A204.1 (cell line): Measurements from ENCODE around the gene MRTFB.
"Not testable (repeated sequence)": the region's sequence is repeated elsewhere in the genome, so short reads cannot be mapped to it uniquely, and the experiment has no call there.

Experiments used
- FAIRE-seq: peaks from 2 replicates; lab custom pipeline; 2012; peaks lifted over from hg19 to GRCh38; lab: Jason Lieb, UNC

MRTFB gene

DNA sequence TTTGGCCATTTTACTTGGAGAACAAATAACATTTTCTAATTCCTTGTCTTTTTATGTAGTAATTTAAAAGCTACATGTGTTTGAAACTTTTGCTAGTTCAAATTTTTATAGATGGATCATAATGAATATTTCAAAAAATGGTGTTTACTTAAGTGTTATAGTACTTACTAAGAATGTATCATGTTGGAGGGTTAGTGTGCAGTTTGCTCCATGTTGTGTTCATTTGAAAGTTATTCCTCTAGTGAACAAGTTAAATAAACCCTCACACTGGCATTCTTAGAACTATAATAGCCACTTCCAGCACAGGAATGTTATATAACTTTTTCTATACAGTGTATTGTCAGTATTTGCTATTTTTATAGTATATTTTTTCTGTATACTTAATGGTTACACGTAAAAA is 62.8 kb downstream of the MRTFB start:
- no peak for FAIRE-seq

DNA sequence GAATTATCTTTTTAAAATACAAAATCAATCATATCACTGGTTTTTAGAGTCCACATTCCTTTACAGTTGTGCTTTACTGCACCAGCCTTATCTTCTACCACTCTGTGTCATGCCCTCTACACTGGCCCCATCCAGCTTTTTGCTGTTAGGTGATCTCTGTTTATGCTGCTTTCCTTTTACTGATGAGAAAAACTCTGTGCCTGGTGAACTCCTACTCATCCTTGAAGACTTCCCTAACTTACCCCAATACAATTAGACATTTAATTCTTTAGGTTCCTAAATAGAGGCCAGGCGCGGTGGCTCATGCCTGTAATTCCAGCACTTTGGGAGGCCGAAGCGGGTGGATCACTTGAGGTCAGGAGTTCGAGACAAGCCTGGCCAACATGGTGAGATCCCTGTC is 64.6 kb downstream of the MRTFB start:
- no peak for FAIRE-seq

DNA sequence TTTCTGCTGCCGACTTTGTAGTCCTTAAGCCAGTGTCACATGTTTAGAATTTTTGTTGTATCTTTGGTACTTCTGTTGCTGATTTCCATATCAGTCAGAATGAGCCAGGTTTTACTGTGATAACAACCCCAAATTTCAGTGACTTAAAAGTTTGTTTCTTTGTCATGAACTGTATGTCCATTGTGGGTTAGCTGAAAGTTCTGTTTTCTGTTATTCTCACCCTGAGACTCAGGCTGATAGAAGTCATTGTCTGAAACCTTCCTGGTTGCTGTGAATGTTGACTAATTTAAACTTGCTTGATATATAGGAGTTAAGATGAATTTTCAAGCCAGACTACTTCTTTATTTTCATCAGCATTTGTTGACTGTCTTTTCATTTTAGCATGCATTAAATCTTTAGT is 68.8 kb downstream of the MRTFB start:
- no peak for FAIRE-seq

DNA sequence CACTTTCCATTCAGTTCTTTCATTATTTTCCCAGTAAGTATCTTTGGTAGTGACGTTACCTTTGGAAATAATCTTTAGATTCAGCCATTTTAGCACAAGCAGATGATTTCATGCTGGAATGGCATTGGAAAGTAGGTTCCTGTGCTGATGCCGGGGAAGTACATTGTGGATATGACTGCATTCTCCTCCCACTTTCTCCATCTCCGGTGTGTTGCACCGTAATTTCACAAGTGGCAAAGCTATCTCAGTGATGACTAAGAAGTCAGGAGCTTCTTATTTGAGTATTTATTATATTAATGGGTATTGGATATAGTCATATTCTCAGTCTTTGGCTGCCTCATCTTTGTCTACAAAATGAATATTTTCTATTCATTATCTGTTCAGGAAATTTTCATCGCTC is 69.8 kb downstream of the MRTFB start:
- no peak for FAIRE-seq

DNA sequence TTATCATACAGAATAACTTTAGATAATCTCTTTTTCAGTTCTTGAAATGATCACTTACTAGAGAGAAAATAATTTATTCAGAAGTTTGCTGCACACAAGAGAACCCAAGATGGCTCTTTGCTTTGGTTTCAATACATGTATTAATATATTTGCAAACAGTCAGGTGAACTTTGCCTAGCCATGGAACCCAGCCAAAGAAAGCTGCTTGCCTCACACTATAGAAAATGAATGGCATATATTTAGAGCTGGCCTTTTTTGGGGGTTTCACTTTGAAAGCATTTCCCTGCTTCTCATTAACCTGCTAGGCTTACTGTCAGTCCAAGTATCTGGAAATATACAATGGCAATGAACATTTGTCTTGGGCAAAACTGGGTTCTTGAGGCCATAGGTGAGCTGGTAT is 75.3 kb downstream of the MRTFB start:
- FAIRE-seq: no peak

DNA sequence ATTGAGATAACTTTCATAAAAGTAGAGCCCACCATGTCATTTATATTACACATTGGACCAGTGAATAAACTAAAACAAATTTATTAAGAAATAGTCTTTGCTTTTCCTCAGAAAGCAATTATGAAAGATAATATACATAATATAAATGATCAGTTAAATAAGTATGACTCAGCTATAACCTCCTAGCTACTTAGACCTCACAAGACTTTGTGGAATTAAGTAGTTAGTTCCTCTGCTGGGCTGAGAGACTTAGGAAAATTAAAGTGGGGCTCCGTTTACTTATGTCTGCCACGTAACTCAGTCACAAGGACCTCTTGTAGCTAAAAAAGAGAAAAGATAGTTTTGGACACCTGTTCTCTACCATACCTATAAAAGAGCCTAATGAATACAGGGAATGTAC is 76.9 kb downstream of the MRTFB start:
- peak; percentile 3 for FAIRE-seq

DNA sequence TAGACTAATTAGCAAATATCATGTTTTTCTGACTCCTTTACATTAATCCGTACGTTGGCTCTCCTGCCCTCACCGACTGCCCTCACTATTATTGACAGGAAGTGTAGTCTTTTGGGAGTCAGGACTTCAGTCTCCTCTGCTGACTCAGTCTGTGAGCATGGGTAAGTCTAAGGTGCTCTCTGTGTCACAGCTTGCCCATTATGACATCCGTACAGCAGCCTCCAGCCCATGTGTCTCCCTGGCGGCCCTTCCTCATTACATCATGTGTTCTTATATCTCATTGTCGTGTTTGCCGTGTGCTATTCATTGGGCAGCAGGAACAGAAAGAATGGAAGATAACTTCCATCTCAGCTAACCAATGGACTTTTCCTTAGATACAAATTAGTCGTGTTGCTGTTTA is 77.5 kb downstream of the MRTFB start:
- FAIRE-seq: no peak

DNA sequence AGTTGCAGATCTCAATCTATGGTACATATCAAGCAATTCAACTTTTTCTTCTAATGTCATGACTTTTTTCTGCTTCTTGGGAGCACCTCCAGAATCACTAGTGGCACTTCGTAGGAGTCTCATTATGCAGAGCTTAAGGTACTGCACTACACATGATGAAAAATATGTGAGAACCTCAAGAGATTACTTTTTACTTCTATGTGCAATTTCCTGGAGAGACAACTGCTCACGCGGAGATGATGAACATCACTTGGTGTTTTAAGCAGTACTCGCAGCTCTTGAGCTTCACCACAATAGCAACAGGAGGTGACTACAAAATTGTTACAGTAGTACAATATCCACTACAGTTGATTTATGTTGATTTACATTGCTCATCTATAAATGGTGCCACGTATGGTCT is 79.7 kb downstream of the MRTFB start:
- FAIRE-seq: no peak

DNA sequence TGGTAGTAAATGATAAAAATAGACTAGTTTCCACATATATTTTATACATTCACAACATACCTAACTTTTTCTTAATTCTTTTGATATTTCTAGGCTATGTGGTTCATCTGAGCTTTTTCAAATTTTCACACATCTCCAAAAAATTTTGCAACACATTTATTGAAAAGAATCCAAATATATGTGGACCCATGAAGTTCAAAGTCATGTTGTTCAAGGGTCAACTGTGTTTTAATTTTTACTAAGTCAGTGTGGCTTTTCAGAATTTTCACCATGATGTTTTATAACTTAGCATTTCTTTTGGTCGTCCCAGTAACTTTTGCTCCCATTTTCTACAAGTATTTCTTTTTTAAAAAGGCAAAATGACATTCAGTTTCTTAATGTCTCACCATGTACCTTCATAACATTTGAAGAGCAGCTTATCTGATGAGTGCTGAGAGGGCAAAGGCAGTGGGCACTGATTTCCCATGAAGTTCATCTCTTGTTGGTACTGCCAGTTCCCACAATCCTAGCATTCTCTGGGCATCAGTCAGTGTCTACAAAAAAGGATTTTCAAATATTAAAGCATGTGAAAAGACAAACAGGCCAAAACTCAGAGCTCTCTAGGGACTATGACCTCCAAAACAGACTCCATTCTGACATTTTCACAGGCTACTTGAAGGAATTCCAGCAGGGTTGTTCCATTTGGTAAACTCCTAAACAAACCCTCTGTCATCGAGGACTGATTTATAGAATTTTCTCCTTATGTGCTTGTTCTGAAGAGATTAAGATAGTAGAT is 80.3 kb downstream of the MRTFB start:
- FAIRE-seq: no peak

DNA sequence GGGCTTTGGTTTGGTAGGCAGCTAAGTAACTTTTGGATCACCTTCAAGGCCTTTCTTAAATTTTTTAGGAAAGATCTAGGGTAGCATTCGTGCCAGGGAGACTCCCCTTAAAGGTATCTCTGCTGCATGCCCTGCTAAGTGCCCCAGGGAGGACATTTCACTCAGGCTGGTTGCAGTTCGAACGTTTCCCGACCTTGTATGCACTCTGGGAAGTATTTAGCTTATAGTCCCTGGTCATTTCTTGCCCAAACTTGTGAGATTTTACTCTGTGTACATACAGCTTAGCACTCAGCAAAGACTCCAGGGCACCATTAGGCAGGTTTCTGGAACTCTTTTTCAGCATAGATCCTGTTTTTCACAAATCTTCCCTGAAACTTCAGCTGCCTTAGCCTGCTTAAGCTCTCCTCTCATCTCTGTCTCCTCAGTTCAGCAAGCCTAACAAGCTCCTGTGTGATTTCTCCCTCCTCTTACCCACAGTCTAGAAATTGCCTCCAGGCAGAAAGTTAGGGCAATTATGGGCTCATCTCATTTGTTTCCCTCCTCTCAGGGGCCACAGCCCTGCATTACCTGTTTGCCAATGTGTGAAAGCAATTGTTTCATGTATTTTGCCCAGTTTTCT is 84.6 kb downstream of the MRTFB start:
- no peak for FAIRE-seq

DNA sequence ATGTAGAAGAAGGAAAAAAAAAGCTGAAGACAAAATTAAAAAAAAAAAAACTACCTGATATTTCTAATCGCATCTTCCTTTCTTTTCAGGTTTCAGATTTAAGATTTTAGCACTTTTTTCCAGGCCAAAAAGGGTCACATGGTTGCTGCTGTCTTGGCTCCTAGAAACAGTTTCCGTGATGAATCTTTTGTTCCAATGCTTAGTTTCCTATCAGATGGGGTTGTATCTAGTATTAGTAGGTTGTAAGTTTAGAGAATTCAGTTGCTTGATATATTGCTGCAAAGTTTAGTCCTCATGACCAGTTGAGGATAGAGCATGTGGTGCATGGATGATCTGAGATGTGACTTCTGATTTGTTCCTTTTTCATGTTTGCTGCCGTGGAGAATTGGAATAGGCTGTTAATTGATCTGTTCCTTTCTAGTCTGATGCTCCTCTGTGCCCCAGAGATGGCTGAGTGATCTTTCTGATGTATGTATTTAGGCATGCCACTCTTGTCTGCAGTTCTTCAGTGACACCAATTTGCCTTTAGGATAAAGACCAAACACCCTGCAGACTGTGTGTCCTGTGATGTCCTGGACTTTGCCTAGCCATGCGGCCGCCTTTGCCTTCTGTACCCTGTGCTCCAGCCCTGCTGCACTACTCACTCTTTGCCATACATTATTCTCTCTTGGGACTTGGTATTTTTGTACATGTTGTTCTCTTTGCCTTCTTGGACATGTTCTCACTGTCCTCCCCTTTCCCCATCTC is 94.0 kb downstream of the MRTFB start:
- FAIRE-seq: no peak

DNA sequence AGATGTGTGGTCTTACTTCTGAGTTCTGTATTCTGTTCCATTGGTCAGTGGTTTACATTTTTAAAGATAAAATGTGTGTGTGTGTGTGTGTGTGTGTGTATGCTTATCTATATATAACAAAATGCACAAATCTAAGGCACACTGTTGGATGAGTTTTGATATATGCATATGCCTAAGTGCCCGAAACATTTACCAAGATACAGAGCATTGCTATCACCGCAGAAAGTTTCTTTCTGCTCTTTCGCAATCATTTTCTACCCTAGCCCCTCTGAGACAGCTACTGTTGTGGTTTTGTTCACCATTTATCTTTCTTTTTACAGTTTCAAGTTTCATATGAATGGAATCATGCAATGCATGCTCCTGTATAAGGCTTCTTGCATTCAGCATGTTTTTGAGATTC is 97.0 kb downstream of the MRTFB start:
- no peak for FAIRE-seq

DNA sequence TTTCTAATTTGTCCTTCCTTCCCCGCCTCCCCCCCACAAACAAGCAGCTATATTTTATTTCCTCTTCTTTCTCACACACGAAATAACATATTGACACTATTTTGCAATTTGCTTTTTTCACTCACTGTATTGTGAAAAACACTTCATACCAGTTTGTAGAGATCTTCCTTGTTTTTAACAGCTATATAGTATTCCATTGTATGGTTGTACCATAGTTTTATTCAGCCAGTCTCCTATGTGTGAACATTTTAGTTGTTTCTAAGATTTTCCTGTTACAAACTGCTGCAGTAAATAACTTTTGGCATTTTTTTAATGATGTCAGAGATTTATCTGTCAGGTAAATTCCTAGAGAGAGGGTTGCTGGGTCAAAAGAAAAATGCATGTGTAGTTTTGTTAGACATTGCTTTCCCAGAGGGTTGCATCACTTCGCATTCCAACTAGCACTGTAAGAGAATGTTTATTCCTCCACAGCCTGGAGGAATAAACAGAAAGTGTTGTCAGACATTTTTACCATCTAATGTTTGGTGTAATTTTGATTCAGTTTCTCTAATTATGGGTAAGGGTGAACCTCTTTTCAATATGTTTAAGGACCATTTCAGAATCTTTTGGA is 101.2 kb downstream of the MRTFB start:
- no peak for FAIRE-seq

DNA sequence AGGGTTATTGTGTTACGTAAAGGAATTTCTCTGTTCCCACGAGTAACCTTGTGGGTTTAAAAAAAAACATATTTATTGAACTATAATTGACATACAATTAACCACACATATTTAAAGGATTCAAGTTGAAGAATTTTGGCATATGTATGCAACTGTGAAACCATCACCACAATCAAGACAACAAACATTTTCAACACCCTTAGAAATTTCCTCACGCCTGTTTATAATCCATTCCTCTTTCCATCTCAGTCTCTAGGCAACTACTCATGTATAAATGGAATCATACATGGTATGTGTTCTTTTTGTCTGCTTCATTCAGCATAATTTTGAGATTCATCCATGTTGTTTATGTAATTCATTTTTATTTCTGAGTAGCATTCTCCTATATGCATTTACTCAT is 104.0 kb downstream of the MRTFB start:
- FAIRE-seq: no peak

DNA sequence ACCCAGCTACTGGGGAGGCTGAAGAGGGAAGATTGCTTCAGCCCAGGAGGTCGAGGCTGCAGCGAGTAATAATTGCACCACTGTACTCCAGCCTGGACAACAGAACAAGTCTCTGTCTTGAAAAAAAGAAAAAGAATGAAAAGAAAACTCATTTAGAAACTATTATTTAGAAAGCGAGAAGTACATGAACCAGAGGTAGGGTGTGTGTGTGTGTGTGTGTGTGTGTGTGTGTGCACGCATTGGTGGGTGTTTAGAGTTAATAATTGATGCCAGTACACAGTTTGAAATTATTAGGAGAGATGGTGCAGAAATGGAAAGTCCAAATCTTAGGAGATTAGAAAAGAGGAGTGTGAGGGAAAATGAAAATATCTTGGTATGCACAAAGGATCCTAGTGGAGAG is 106.6 kb downstream of the MRTFB start:
- no peak for FAIRE-seq

DNA sequence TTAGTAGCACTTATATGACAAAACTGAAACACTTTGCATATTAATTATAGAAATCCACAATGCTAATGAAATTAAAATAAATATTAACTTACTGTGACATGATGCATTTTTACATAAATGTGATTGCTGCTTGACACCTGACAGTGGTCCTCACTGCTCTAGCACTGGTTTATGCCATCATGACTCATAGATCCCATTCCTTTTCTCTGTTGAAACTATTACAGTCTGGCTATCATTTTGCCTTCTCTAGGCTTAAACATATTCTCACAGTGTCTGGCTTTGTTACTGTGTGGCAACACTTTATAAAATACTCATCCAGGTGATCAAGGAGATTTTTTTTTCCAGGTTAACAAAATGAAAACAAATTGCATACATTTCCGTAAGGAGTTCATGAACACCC is 108.0 kb downstream of the MRTFB start:
- no peak for FAIRE-seq

DNA sequence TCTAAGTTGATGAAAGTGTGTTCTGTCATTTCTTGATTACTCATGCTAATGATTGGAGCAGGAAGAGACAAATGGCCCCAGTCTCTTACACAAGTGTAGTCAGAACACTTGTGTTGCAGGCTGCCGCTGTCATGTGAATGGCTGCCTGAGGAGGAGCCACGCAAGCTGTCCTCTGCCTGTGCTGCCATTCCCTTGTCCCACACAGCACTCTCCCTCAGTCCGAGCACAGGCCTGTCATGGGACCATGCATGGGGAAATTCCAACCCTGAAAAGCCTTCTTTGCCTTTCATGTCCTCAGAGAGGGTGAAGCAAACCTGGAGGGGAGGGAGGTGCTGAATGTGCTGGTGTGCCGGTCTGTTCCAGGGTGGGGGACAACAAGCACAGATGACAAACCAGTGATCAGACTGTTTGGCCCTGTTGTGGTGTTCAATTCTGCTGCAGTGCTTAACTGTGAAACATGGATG is 109.4 kb downstream of the MRTFB start:
- FAIRE-seq: no peak

DNA sequence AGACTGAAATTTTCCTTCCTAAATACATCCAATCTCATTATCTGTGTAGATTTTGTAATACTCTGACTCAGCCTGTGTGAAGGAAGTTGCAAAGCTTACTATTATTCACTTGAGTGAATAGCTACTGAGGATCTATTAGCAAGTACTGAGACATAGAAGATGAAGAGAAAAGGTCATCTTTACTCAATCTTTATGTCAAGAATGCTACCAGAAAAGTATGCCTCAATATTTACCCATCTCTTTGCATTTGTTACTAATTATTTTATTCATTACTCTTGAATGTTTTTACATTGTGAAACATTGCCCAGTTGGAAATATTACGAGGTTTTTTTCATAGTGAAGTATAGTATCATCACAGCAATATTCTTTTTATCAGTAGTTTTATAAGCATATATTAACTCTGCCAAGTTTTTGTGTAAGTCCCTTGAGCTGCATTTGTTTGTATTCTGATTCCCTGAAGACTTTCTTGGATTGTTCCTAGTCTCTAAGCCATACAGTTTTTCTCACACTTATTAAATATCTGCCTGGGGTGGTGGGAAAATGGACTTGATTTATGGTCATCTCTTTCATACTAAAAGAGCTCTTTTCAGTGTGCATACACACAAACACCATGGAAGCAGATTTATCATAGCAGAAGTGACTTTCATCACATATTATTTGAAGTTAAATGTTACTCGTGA is 110.4 kb downstream of the MRTFB start:
- no peak for FAIRE-seq

DNA sequence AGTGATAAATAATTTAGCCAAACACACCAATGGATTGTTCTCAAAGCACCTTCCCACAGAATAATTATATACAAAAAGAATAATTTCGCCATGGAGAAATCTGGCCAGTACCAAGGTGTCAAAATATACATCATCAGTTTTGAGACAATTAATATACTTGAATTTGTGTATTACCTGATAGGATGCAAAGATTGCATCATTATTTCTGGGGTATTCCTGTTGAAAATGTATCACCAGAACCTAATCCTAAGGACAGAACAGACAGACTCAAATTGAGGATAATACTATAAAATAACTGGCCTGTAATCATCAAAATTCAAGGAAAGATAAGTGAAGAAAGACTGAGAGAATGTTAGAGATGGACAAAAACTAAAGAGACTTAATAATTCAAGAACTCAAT is 111.9 kb downstream of the MRTFB start:
- FAIRE-seq: no peak

DNA sequence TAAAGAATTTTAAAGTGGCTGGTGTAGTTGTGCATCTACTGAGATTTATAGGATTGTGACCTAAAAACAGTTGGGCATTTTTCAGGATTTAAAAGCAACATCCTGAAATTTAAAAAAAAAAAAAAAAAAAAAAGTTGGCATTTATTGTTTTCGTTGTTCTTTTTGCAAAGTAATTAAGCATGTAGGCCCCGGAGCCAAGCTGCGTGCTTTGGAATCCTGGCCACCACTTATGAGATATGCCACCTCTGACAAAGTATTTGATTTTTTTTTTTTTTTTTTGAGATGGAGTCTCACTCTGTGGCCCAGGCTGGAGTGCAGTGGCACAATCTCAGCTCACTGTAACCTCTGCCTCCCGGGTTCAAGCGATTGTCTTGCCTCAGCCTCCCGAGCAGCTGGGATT is 112.8 kb downstream of the MRTFB start:
- not testable (repeated sequence) for FAIRE-seq

DNA sequence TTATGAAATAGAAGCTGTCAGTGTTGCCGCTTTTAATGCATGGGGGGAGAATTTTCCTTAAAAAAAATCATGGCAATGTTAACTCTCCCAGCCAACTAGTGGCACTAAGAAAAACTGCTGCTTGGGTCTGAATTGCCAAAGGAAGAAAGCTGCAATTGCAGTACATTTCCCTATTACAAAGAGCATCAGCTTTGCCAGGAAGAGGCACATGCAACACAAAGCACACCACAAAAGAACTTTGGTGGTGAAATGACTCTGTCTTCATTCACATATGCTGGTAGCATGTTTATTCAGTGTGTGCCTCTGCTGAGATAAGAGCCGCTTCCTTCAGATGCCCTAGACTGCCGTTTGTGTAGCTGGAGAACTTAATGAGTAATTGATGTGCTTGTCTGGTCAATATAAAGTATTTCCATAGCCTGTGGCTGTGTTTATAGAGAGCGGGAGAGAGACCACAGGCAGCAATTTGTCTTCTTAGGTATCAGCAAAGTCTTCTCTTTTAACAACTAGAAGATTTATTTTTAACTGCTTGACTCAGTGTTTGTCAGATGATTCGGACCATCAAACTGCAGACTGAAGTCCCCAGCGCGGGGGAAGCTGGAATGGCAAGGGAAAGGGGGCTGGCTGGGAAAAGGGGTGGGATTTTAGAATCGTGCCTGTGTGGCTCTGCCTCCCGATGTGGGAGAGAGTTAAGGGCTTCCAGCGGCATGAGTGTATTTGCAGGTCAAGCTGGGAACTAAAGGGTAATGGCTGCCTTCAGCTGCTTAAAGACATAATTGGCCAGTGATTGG is 115.1 kb downstream of the MRTFB start:
- no peak for FAIRE-seq

DNA sequence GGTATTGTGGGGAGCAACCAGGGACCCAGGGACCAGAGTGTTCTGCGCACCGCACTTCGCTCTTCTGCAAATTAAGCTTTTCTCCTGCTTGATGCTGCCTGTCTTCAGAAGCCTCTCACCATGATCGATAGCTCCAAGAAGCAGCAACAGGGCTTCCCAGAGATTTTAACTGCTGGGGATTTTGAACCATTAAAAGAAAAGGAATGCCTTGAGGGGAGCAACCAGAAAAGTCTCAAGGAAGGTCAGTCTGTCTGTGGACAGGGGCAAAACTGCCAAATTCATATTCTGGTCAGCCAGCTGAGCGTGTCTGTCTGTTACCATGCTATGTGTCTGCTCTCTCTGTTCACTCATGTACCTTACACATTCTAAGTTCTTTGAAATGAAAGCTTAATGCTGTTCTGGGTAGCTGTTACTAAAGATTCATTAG is 115.7 kb downstream of the MRTFB start:
- FAIRE-seq: no peak
